ENCODE results near the gene EDN1.

DNA sequence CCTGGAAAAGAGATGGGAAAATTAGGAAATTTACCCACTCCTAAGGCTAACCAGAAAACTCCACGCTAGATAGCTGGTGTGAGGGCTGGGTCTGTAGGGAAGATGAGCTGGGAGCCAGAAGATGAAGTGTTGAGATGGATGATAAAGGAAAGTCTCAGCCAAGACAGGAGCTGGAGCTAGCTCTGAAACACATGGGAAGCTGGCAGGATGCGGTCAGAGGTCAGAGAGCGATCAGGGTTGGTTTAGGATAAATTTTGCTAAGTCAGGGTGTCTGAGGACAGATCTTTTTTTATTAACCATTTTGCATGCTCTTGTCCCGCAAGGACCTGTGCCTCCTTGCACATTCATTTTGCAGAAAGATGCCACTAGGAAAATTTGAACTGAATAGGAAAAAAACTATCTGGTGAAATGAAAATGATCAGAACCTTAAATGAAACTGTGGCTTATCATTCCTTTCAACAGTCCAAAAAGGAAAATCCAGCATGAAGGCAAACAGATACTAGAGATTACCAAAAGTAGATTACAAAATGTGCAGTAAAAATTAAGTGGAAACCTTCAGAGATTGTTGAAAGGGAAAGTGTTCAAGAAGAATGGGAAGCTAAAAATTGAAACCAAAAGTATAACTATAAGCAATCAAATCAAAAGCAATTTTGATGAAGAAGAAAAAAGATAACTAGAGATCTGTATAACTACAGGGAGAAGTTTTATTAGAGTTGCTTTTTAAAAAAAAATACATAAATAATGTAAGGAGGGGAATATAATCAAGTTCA is 10.7 kb upstream of the EDN1 start:
- TF ChIP-seq, protein P1, sequence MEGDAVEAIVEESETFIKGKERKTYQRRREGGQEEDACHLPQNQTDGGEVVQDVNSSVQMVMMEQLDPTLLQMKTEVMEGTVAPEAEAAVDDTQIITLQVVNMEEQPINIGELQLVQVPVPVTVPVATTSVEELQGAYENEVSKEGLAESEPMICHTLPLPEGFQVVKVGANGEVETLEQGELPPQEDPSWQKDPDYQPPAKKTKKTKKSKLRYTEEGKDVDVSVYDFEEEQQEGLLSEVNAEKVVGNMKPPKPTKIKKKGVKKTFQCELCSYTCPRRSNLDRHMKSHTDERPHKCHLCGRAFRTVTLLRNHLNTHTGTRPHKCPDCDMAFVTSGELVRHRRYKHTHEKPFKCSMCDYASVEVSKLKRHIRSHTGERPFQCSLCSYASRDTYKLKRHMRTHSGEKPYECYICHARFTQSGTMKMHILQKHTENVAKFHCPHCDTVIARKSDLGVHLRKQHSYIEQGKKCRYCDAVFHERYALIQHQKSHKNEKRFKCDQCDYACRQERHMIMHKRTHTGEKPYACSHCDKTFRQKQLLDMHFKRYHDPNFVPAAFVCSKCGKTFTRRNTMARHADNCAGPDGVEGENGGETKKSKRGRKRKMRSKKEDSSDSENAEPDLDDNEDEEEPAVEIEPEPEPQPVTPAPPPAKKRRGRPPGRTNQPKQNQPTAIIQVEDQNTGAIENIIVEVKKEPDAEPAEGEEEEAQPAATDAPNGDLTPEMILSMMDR (IDR thresholded peaks at IDR 0.05), result no peak
- no peak for TF ChIP-seq POLR2A (IDR thresholded peaks at IDR 0.05)
